GM12873 (cell line): ENCODE measurements around the gene IQCC.

Source experiments
- CTCF ChIP-seq: IDR thresholded peaks from 2 replicates; pipeline ENCODE4 v1.5.1; 2012; ENCODE audit warnings: low read depth, mild to moderate bottlenecking, moderate library complexity, low read length, control low read depth; ENCODE audit not compliant: insufficient read depth; ENCODE audit errors: missing control alignments

IQCC gene

GRCh38 chr1:32257227-32257508 lies 51.7 kb downstream of the IQCC start:
- no peak for TF ChIP-seq CTCF
